ENCODE data around the gene ITPR1. TPM values are rescaled to one million over a fixed set of nuclear protein-coding genes. Genes with fewer than 3 reads are reported as not detected.

ITPR1 gene
- polyA plus RNA-seq, 1 of the 3 experiments (the other 2 are of a cell fraction) = 5.9 TPM

- DNase-seq = no peak
- Histone ChIP-seq H3F3A (replicated peaks; ENCODE audit: insufficient read depth) (no peaks in the 10 kb centered on the region), H3K27me3 (ENCODE audit: insufficient read depth) (no peaks in the 10 kb centered on the region), H3K79me2 (ENCODE audit: insufficient read depth) (no peaks in the 10 kb centered on the region), H3K9ac (no peak overlapping the region), H3K9me2 (no peaks in the 10 kb centered on the region), H2AFZ (ENCODE audit: low read depth) (no peak overlapping the region), H3K4me3 (ENCODE audit: low read depth in 2 of 2, low read length in 1 of 2) (no peak overlapping the region), H3K27ac (ENCODE audit: low read depth in 2 of 2, low read length in 1 of 2) (no peak overlapping the region), H3K9me3 (no peaks in the 10 kb centered on the region), H3K36me3 (replicated peaks in 1 of 2; ENCODE audit: control insufficient read depth in 1 of 2, insufficient read depth in 2 of 2, low read length in 1 of 2) (no peaks in the 10 kb centered on the region), H3K4me1 (ENCODE audit: control insufficient read depth in 1 of 2, insufficient read depth in 2 of 2, low read depth in 1 of 2, low read length in 1 of 2) (peaks cover 0 to 14% of the 10 kb centered on the region in 2 experiments; a peak in 2 of 4 replicates), H4K20me1 (ENCODE audit: insufficient read depth) (no peaks in the 10 kb centered on the region), H3K4me2 (no peak overlapping the region)
- POLR2A ChIA-PET = no interaction called here
- CTCF ChIA-PET = no interaction called here
- TF ChIP-seq TEAD4 (IDR thresholded peaks at IDR 0.05; ENCODE audit: borderline replicate concordance, insufficient read depth) = no peak
- no peak for TF ChIP-seq EP300 (IDR thresholded peaks at IDR 0.05; ENCODE audit: borderline replicate concordance in 1 of 2, low read depth in 1 of 2, low read length in 1 of 2)
- no peak for TF ChIP-seq SMC3 (IDR thresholded peaks at IDR 0.05; ENCODE audit: low read depth, low read length)
- TF ChIP-seq RCOR1 (IDR thresholded peaks at IDR 0.05; ENCODE audit: low read length) = no peak
- no peak for TF ChIP-seq GATA2 (CRISPR knock-in tag; IDR thresholded peaks at IDR 0.05)
- TF ChIP-seq REST (IDR thresholded peaks at IDR 0.05; ENCODE audit: low read depth, low read length) = no peak
- TF ChIP-seq MEF2A (IDR thresholded peaks at IDR 0.05; ENCODE audit: borderline replicate concordance, low read depth) = no peak
- no peak for TF ChIP-seq RAD21 (IDR thresholded peaks at IDR 0.05; ENCODE audit: low read length)
- no peak for TF ChIP-seq FOXJ3 (CRISPR knock-in tag; IDR thresholded peaks at IDR 0.05)
- TF ChIP-seq GABPA (IDR thresholded peaks at IDR 0.05; ENCODE audit: low read depth) = no peak
- no peak for TF ChIP-seq TAF1 (IDR thresholded peaks at IDR 0.05; ENCODE audit: borderline replicate concordance, low read depth, low read length)
- TF ChIP-seq TCF12 (IDR thresholded peaks at IDR 0.05) = no peak
- TF ChIP-seq NFIC (IDR thresholded peaks at IDR 0.05; ENCODE audit: borderline replicate concordance) = no peak
- TF ChIP-seq RFX5 (IDR thresholded peaks at IDR 0.05; ENCODE audit: low read length) = no peak
- TF ChIP-seq, protein P1, sequence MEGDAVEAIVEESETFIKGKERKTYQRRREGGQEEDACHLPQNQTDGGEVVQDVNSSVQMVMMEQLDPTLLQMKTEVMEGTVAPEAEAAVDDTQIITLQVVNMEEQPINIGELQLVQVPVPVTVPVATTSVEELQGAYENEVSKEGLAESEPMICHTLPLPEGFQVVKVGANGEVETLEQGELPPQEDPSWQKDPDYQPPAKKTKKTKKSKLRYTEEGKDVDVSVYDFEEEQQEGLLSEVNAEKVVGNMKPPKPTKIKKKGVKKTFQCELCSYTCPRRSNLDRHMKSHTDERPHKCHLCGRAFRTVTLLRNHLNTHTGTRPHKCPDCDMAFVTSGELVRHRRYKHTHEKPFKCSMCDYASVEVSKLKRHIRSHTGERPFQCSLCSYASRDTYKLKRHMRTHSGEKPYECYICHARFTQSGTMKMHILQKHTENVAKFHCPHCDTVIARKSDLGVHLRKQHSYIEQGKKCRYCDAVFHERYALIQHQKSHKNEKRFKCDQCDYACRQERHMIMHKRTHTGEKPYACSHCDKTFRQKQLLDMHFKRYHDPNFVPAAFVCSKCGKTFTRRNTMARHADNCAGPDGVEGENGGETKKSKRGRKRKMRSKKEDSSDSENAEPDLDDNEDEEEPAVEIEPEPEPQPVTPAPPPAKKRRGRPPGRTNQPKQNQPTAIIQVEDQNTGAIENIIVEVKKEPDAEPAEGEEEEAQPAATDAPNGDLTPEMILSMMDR (IDR thresholded peaks at IDR 0.05) = no peak
- no peak for TF ChIP-seq CHD2 (IDR thresholded peaks at IDR 0.05; ENCODE audit: low read length, partially characterized antibody)
- no peak for TF ChIP-seq YY1 (IDR thresholded peaks at IDR 0.05; ENCODE audit: low read depth)
- TF ChIP-seq, protein P2, sequence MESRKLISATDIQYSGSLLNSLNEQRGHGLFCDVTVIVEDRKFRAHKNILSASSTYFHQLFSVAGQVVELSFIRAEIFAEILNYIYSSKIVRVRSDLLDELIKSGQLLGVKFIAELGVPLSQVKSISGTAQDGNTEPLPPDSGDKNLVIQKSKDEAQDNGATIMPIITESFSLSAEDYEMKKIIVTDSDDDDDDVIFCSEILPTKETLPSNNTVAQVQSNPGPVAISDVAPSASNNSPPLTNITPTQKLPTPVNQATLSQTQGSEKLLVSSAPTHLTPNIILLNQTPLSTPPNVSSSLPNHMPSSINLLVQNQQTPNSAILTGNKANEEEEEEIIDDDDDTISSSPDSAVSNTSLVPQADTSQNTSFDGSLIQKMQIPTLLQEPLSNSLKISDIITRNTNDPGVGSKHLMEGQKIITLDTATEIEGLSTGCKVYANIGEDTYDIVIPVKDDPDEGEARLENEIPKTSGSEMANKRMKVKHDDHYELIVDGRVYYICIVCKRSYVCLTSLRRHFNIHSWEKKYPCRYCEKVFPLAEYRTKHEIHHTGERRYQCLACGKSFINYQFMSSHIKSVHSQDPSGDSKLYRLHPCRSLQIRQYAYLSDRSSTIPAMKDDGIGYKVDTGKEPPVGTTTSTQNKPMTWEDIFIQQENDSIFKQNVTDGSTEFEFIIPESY (IDR thresholded peaks at IDR 0.05; ENCODE audit: borderline replicate concordance, low read depth) = no peak
- TF ChIP-seq JUND (IDR thresholded peaks at IDR 0.05) = no peak
- 78% methylated on average over 5 of the region's 5 CpGs for WGBS (ENCODE audit: low lambda C conversion rate)
Observed at GRCh38 chr3:4850211-4850927, 357.2 kb downstream of the ITPR1 start.

Data from SK-N-SH (cell line).